GM21447 (cell line): ENCODE data around the gene CXCR5.

ENCODE experiments used
- ATAC-seq: cut with Tn5 transposase; IDR thresholded peaks from one replicate; pipeline ENCODE4 v1.9.1; 2021; ENCODE audit not compliant: unreplicated experiment

Gene CXCR5

DNA sequence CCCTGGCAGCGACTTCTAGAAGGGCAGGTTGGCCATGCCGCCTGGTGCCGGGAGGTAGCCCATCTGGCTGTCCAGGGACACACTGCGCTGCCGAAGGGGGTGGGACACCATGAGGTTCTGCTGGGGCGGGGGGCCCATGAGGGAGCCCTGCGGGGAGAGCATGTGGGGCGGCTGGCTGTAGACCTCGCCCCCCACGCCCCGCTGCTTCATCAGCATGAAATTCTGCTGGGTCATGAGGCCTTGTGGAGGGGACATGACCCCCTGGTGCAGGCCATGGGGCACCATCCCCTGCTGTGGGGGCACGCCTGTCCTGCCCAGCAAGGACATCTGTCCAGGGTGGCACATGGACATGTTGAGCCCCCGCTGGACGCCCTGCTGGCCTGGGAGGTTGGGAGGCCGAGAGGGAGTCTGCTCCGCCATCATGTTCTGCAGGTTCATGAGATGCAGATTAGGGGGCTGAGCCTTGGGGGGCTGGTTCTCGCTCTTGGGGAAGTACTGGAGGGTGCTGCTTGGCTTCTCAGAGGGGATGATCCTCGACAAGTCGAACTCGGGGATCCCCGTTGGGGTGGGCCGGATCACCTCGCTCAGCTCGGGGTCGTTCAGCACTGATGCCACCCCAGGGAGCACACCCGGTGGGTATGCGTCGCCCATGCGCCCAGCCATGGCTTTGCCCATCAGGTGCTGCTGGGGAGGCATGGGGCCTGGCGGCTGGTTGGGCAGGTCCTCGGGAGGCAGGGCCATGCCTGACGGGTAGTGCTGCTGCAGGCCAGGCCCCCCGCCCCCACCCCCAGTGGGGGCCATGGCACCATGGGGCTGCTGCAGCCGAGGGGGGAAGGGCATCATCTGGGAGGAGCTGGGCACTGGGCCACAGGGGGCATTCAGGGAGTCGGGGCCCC lies 15.0 kb downstream of the CXCR5 start:
- no peak for ATAC-seq

GRCh38 chr11:118899296-118899688 lies 15.6 kb downstream of the CXCR5 start:
- ATAC-seq = no peak

DNA sequence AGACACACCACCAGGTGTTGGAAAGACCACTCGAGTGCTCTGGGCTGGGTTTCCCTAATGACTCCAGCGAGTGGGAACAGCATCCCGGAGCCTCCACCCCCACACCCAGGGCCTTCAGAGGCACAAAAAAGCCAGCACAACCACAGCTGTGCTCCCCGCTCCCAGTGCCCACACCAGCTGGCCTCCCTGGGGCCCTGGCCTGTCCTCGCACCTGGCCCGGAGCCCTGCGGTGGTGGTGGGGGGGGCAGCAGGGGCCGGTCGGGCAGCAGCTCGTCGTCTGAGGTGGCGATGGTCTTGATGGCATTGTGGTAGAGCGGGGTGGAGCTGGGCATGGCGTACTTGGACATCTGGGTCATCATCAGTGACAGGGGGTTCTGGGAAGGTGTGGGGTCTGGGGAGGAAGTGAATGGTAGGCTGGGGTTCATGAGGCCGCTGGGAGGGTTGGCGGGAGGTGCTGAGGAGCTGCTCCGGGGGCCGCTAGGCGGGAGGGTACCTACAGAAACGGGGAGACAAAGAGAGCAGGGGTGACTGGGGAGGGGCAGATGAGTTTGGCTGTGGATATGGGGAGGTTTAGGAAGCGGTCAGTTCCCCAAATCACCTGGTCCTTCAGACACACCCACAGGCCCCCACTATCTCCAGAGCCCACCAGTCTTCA lies 16.1 kb downstream of the CXCR5 start:
- ATAC-seq = no peak

- ATAC-seq = no peak
Observed at GRCh38 chr11:118900535-118901384, 17.1 kb downstream of the CXCR5 start.

DNA sequence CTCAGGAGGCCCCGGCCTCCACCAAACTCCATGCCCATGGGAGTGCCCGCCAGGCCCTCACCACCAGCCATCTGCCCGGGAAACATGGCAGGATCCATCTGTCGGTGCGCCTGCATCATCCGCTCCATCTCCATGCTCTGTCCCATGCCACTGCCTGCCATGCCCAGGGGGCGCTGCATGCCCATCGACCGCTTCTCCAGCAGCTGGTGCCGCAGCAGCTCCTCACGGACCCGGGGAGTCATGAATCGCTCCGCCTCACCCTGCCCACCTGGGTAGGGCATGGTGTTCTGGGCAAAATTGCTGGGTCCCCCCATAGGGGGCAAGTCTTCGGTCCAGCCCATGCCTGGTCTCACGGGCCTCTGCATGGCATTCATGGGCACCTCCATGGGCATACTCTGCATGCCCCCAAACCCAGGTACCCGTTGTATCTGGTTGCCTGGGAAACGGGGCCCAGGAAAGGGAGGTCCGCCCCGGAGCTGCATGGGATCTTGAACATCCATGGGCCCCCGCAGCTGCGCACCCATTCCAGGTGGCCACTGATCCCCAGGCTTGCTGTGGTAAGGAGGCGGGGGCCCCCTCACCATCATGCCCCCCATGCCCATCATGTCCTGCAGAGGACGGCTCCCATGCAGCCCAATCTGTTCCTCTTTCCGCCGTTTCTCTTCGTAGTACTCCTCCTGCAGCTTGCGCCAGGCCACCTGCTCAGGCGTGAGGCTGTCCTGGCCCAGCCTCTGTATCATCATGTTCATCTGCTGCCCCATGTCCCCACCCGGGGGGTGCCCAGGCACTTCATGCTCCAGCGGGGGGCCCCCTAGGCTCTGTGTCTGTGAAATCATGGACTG lies 18.0 kb downstream of the CXCR5 start:
- no peak for ATAC-seq

DNA sequence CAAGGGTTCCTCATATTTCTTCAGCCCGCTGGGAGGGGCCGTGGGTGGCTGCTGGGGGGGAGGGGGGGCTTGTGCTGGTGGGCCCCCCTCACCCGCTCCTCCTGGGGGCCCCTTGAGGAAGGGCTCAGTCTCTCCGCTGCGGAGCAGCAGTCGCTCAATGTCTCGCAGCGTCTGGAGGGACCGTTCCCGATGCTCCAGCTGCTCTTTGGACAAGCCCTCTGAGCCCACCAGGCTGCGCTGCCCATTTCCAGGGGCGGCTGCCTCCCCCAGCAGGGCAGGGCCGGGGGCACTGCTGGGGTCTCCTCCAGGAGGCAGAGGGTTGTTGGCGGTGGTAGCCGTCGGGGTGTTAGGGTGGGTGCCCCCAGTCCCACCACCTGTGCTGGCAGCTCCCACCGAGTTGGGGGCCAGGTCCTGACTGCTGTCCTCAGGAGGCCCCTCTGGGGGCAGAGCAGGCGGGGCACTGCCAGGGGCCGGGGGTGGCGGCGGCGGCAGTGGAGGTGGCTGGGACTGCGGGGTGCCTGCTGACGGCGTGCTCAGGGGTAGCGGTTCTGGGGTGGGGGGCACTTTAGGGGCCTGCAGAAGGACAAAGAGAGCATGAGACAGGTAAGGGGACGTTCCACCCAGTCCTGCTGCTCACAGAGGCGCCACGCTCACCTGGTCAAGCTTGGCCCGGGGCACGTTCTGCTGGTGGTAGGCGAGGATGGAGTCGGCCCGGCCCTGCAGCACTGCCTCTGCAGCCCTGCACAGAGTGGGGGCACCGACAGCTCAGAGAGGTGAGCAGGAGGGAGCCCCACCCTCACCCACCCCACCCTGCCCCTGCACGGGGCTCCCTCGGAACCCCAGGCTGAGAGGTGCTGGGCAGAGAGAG lies 18.9 kb downstream of the CXCR5 start:
- no peak for ATAC-seq

DNA sequence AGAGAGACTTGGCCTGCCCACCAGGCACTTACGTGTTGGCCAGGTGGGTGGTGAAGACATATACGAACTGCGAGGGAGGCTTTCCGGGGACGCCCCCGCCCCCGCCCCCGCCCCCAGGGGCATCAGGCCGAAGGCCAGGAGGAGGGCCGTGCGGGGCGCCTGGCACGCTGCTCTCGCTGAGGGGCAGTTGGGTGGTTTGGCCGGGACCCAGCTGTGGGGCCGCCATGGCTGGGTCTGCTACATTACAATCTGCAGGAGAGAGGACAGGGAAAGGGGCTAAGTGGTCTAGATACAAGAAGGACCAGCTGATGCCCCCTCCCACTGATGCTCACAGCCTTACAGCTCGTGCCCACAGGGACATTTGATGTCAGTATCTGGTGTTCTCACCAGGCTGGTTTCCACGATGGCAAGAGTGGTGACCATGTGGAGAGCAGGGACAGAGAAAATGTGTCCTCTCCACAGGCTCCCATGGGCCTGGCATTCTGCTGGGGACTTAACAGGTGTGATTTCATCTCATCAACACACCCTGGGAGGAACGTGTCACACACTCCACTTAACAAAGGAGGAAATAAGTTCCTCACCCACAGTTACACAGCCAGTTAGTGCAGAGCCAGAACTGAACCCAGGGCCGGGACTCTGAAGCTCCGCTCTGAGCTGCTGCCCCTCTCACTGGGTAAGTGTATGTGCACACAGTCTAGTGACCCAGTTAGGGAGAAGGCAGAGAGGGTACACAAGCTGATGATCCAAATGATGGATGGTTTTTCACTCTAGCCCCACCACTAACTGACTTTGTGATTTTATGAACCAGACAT lies 19.7 kb downstream of the CXCR5 start:
- no peak for ATAC-seq

- ATAC-seq = no peak
Observed at GRCh38 chr11:118907051-118908042, 23.7 kb downstream of the CXCR5 start.

DNA sequence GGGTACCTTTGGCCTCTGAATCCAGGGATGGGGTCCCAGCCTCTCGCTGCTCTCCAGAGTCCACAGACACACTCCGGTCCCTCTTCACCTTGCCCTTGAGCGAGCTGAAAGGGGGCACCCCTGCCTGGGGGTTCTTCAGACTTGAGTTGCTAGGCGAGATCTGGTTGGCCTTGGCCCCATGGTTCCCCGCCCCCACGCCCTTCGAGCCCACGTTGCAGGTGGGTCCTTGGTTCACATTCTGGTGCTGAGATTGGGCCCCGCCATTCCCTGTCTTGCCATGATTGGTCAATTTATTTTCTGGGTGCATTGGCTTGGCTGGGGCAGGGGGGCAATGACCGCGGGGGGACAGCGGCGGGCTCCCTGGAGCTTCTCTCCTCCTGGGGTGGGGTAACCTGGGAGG lies 24.6 kb downstream of the CXCR5 start:
- no peak for ATAC-seq

- ATAC-seq = no peak
Observed at GRCh38 chr11:118908901-118909618, 25.4 kb downstream of the CXCR5 start.

- no peak for ATAC-seq
Observed at GRCh38 chr11:118909619-118910308, 26.1 kb downstream of the CXCR5 start.

- no peak for ATAC-seq
Observed at GRCh38 chr11:118910309-118911112, 26.8 kb downstream of the CXCR5 start.

GRCh38 chr11:118911113-118911879 lies 27.6 kb downstream of the CXCR5 start:
- no peak for ATAC-seq

- ATAC-seq = no peak
Observed at GRCh38 chr11:118911880-118912741, 28.4 kb downstream of the CXCR5 start.
